Activated naive CD8-positive, alpha-beta T cell treated with anti-CD3 and anti-CD28 coated beads, Interleukin-2, amount 50 U/mL, for 16 hours (primary cell): ENCODE results near the gene FUBP1.
A peak's percentile ranks its signal among the peaks of the same experiment; 100 is the strongest.
"Not testable (repeated sequence)": the region's sequence is repeated elsewhere in the genome, so short reads cannot be mapped to it uniquely, and the experiment has no call there.

Experiments
- DNase-seq: peaks from one replicate; pipeline ENCODE4 v3.0.0-alpha.2; 2020; ENCODE audit warnings: low read depth, low spot score

FUBP1 gene, protein sequence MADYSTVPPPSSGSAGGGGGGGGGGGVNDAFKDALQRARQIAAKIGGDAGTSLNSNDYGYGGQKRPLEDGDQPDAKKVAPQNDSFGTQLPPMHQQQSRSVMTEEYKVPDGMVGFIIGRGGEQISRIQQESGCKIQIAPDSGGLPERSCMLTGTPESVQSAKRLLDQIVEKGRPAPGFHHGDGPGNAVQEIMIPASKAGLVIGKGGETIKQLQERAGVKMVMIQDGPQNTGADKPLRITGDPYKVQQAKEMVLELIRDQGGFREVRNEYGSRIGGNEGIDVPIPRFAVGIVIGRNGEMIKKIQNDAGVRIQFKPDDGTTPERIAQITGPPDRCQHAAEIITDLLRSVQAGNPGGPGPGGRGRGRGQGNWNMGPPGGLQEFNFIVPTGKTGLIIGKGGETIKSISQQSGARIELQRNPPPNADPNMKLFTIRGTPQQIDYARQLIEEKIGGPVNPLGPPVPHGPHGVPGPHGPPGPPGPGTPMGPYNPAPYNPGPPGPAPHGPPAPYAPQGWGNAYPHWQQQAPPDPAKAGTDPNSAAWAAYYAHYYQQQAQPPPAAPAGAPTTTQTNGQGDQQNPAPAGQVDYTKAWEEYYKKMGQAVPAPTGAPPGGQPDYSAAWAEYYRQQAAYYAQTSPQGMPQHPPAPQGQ

DNA sequence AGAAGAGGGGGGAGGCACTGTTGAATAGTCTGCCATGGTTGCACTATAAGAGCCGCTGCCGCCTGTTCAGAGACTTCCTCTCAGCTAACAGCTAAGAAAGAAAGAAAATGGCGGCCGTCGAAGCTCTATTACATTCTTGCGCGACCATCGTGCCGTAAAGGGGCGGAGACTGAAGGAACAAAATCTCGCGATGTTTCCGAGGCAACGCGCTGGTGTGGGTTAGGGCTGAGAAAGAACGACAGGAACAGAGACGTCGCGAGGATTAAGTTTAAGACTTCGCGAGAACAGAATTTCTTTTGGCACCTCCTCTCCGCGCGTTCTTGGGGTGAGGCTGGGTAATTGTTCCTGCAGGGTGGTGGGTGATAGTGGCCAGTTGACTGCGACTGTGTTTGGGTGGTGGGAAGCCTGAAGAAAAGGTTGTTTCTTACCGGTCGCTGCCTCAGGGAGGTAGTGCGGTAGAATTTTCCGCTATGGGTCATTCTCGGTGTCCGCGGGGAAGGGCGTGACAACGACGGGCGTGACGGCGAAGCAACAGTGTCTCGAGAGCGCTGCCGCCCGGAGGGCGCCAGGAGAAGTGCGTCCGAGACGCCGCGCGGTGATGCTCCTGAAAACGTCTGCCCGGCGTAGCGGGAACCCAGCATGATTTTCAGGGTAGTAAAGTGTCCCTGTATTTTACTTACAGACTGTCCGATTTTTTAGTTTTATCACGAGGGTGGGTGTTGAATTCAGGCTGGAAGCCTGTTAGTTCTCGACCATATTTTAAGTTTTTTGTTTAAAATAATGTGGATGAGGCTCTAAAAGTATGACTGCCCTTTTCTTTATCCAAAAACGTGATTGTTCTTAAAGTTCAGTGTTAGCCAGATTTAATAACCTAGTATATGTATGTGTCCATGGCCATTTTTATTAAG, at the start of gene FUBP1:
Gene FUBP1, minus strand, starts transcription at position 104 of the 908 bp plus-strand sequence. Its CDS starts 68 bp downstream, at position 36.
- DNase-seq: peak; percentile 85

DNA sequence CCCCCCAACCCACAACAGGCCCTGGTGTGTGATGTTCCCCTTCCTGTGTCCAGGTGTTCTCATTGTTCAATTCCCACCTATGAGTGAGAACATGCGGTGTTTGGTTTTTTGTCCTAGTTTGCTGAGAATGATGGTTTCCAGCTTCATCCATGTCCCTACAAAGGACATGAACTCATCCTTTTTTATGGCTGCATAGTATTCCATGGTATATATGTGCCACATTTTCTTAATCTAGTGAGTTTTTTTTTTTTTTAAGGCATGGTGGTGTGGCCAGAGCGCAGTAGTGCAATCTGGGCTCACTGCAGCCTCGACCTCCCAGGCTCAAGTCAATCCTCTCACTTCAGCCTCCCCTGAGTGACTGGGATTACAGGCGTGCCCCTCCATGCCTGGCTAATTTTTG, 42.3 kb upstream of the FUBP1 start:
- not testable (repeated sequence) for DNase-seq

GRCh38 chr1:78019024-78019423, 40.2 kb upstream of the FUBP1 start:
- no peak for DNase-seq

DNA sequence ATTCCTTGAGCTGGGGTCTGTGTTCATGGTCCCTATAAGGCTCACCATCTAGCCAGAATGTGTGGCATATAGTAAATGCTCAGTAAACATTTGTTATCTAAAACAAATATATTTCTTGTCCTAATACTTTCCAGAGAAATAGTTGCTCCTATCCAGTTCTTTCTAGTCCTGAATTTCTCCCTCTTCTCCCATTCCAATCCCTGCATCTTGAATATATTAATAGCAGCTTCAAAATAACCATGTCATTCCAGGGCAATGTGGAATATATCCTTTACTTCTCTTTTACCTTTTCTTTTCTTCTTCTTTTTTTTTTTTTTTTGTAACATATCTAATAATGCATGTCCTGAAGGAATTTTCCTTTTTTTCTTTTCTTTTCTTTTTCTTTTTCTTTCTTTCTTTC, 36.3 kb upstream of the FUBP1 start:
- DNase-seq: no peak

GRCh38 chr1:78011050-78011449, 32.2 kb upstream of the FUBP1 start:
- no peak for DNase-seq

DNA sequence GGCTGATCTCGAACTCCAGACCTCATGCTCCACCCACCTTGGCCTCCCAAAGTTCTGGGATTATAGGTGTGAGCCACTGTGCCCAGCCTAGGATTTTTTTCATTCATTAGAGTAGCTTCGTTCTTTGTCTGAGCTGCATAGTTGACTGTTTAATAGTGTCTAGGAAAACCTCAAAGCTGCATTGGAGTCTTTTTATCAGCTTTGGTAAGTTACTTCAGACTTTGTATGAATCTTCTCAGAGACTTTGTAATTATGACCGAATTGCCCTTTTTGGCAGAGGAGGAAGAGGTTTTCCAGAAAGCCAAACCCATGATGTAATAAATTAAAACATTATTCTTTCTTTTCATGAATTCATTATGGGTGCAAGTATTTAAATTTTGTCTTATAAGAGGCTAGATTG, 31.0 kb upstream of the FUBP1 start:
- DNase-seq: no peak

- no peak for DNase-seq
Observed at GRCh38 chr1:78009276-78009675, 30.4 kb upstream of the FUBP1 start.

DNA sequence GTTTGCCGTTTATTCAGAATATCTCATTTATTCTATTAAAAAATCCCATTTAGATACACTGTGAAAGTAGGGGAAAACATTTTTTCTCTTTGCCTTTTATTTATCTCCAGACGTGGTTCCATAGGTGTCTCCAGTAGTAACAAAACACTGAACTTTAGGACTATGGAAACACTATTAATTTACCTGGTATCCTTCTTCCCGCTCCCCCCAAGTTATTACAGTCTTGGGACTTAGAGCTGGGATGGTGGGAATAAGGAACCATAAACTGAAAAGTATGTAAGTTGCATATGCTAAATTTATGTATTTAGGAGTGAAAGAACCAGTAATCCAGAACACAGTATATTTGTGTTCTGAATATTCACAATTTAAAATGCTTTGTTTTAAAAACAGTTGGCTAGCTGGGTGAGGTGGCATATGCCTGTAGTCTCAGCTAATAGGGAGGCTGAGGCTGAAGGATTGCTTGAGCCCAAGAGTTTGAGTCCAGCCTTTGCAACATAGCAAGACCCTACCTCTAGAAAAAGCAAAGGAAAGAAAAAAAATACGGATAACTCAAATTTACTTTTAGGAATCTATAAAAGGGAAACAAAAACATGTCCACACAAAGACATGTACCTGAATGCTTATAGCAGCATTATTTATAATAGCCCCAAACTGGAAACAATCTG, 28.9 kb upstream of the FUBP1 start:
- no peak for DNase-seq

DNA sequence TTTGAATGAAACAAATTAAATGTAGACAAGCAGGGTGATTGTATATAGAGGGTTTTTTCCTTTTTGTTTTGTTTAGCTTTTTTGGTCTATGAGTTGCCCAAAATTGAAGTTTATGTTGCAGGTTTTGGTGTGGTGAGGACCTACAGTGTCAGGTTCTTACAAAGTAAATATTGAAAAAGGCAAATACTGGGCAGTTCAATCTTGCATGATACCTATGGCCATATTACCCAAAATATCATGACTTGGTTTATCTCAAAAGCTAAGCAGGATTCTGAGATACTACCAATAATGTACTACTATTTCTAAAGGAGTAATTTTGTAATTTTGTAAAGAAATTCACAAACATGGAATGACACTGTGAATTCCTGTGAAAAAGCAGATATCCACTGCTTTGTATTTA, 27.6 kb upstream of the FUBP1 start:
- DNase-seq: no peak

DNA sequence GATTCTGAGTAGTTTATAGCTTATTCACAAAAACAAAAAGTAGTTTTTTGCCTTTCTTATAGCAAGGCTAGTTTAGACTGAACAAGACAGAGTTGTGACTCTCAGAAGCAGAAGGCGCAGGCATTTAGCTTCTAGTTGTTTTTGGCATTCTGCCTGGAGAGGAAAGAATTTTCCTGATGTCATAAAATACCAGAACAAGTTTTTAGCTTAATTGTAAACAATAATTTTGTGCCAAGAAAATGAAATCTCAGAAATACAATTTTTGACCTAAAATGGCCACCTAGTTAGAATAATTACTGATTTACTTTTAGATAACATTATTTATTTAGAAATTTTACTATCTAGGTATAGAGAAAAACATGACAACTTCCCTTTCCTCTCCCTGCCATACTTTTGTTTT, 26.9 kb upstream of the FUBP1 start:
- DNase-seq: no peak

DNA sequence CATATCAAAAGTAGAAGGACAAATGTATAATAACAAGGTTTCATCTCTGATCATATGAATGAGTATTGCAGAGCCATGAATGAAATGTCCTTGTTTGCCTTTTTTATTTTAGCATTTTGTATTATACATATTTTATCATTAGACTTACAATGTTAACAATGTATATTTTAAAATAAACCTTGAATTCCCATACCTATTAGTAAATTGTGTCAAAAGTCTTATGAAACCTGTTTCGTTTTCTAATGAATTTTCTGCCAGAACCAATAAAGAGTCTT, 26.5 kb upstream of the FUBP1 start:
- DNase-seq: no peak

DNA sequence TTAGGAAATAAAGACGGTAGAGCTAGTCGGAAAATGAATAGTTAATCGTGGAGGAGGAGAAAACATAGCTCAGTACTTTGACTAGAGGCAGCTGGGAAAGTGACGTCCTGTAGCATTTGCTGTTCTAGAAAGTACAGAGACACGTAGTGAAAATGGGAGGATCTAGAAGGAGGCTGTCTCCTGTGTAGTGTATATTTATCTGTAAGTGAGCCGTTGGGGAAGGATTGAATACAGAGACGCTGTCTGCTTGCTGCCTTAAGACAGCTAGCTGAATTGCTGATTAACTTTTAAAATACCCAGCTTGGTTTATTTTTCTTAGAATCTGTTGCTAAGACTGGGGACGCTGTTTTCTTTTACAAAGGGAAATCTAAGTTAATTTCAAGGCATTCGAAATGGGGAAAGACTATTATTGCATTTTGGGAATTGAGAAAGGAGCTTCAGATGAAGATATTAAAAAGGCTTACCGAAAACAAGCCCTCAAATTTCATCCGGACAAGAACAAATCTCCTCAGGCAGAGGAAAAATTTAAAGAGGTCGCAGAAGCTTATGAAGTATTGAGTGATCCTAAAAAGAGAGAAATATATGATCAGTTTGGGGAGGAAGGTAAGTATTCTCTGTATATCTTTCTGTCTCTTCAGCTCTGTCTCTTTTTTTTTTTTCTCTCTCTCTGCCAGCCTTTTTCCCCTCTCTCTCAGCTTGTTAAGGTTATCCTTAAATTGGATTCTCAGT, 26.0 kb upstream of the FUBP1 start, which contains the start of gene DNAJB4:
Gene DNAJB4, plus strand, starts transcription at position 221 of the 729 bp plus-strand sequence. Its CDS starts 172 bp downstream, at position 393.
- DNase-seq: peak; percentile 26

DNA sequence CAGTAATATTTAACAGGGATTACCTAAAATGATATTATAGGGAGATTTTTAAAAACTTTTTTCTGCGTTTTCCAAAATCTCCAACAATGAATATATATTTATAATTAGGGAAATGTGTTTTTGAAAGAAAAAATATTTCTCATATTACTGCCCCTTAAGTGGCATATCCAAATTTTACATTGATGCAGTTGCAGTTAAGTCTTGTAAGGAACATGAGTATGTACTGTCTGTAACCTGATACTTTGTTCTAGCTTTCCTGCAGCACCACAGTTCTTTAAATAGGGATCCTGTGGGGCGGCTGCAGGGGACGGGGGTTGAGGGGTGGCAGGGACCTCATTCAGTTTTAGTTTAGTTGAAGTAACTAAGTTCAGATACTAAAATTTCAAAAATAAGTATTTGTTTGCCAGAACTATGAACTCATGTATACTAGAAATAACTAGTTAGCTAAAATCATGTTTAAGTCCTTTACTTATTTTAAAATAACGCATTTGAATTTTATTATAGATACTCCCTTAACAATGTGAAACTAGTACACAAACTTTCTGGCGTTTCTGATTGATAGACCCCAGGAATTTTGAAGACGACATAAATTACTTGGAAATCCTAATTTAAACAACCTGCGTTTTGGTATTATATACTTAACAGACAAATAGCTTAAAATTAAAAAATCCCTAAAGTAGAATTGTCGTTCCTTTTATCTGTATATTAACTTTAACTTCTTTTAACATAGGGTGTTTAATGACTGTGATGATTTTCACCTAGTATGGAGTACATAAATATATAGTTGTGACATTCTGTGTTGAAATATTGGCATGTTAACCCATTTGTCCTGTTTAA, 25.2 kb upstream of the FUBP1 start:
- no peak for DNase-seq

DNA sequence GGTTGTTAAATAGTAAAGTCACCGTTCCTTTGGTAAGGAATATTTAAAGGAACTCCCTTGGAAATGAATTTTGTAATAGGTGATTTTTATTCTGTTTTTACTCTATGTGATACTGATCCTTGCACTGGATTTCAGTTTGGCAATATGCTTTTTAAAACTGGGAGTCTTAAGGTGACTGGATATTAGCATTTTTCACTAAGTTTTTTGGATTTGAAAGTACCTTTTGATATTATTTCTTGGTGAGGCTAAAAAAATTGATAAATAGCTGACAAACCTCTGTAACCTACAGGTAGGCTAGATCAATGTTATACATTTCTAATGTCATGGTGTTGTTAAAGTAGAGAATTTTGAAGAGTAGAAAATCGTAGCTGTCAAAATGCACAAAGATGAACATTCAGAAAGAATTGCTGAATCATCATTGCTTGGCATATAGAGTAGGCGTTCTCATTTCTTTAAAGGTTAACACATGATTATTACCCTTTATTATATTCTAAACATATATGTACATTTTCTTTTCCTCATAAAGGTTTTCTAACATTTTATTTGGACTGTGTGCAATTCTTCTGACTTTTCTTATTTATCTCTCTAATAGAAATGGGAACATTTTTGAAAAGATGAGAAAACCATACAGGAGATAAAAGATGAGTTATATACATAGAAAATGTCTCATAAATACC, 24.3 kb upstream of the FUBP1 start:
- DNase-seq: no peak

DNA sequence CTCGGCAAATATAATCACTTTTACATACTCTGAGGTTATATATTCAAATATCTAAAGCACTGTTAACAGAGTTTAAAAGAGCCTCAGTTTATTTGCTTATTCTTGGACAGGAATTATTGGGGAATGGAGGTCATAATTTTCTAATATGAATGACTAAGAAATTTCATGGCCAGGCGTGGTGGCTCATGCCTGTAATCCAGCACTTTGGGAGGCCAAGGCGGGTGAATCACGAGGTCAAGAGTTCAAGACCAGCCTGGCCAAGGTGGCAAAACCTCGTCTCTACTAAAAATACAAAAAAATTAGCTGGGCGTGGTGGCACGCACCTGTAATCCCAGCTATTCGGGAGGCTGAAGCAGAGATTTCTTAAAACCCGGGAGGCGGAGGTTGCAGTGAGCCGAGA, 21.7 kb upstream of the FUBP1 start:
- not testable (repeated sequence) for DNase-seq

GRCh38 chr1:77996734-77997133, 17.9 kb upstream of the FUBP1 start:
- DNase-seq: no peak

GRCh38 chr1:77994117-77994705, 15.3 kb upstream of the FUBP1 start:
- DNase-seq: no peak

- DNase-seq: no peak
Observed at GRCh38 chr1:77991638-77992037, 12.8 kb upstream of the FUBP1 start.

GRCh38 chr1:77990629-77991204, 11.8 kb upstream of the FUBP1 start:
- DNase-seq: no peak
